22Rv1 (cell line): ENCODE measurements around the gene ITGB1BP1.
A peak's percentile ranks its signal among the peaks of the same experiment; 100 is the strongest.

Source experiments
- H3K27ac ChIP-seq: fragments of 450-650 bp; 2 replicates; pipeline ENCODE4 v1.5.1; 2017
- ZFX ChIP-seq: fragments of 450-650 bp; IDR thresholded peaks from 2 replicates; pipeline ENCODE4 v1.6.1; 2017; ENCODE audit warnings: antibody characterized with exemption, borderline replicate concordance
- TF ChIP-seq, protein P1 (sequence below): fragments of 450-650 bp; IDR thresholded peaks from 2 replicates; pipeline ENCODE4 v1.5.1; 2017; ENCODE audit warnings: mild to moderate bottlenecking

ITGB1BP1 gene

DNA sequence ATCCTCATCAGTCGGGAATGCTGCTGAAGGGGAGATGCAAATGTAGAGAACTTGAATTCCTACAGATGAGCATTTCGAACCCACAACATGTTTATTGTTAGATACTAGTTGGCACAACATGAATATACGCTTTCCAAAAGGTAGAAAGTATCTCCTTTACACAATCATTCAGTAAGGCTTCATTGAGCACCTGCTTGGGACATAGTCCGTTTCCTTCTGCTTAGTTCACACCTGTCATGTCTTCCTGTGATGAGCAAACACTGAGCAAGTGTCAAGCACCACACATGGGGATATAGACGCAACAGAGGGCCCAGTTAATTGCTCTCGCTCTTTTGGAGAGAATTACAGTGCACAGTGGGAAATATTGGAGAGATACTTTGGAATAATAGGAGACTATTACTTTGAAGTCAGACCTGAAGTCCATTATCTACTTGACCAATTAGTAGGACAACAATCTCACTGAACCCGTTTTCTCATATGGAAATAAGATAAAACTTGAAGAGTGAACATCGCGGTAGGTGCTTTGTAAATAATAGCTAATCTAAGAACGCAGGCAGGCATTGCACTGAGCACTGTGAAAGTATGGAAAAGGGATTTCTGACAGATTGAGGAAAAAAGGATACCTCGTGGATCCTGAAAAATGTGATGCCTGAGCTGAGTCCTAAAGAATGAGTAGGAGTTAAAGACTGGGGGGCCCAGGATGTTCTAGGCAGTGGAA lies 1.3 kb upstream of the ITGB1BP1 start:
- no peak for TF ChIP-seq ZFX
- TF ChIP-seq, protein P1, sequence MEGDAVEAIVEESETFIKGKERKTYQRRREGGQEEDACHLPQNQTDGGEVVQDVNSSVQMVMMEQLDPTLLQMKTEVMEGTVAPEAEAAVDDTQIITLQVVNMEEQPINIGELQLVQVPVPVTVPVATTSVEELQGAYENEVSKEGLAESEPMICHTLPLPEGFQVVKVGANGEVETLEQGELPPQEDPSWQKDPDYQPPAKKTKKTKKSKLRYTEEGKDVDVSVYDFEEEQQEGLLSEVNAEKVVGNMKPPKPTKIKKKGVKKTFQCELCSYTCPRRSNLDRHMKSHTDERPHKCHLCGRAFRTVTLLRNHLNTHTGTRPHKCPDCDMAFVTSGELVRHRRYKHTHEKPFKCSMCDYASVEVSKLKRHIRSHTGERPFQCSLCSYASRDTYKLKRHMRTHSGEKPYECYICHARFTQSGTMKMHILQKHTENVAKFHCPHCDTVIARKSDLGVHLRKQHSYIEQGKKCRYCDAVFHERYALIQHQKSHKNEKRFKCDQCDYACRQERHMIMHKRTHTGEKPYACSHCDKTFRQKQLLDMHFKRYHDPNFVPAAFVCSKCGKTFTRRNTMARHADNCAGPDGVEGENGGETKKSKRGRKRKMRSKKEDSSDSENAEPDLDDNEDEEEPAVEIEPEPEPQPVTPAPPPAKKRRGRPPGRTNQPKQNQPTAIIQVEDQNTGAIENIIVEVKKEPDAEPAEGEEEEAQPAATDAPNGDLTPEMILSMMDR: no peak
- no peak overlapping the region for H3K27ac ChIP-seq

DNA sequence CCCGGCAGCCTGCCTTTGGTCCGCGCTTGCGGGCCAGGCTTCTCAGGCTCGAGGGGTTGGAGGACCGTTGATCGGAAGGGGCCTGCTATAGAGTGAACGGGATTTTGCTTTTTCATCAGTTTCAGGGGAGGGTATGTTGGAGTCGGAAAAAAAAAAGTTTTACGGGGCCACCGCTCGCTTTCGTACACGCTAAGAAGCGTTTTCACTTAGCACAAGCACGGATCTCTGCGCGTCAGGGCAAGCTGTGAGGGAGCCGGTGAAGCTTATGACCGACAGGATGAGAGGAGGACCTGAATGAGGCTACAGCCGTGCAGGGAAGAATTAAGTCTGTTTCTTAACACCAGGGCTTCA lies 569 bp upstream of the ITGB1BP1 start:
- TF ChIP-seq, protein P1: no peak
- TF ChIP-seq ZFX: no peak
- H3K27ac ChIP-seq: peak overlapping the region; percentile 75

DNA sequence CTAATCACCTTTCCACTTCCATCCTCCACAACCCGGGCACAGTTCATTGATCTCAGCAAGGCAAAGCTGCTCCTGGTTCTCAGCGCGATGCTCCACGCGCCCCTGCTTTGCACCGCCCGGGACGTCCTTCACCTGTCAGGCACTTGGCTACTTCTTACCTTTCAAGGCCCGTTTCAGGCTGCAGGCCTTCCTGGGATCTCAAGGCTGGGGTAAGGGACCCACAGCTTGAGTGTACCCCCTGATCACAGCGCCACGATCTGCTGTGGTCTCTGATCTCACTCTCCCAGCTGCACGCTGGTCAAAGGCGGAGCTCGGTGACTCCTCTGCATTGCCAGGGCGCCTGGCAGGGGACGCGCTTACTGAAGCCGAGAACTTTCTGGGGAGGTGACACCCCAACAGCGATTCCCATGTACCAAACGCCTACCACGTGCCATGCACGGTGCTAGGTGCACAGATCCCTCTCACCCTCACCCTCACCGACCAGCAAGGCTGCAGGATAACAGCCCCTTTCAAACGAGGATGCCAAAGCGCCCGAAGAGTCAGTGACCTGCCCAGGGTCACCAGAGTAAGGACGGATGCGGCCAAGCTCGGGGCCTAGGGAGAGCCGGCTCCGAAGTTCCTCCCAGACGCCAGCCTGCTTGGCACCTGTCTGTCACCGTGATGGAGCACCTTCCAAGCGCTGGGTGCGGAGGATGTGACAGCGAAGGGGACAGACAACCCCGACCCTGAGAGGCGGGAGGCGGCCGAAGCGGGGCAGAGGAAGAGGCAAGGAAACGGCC lies 818 bp downstream of the ITGB1BP1 start:
- peak overlapping the region; percentile 75 for H3K27ac ChIP-seq
- TF ChIP-seq, protein P1: no peak
- TF ChIP-seq ZFX: no peak

DNA sequence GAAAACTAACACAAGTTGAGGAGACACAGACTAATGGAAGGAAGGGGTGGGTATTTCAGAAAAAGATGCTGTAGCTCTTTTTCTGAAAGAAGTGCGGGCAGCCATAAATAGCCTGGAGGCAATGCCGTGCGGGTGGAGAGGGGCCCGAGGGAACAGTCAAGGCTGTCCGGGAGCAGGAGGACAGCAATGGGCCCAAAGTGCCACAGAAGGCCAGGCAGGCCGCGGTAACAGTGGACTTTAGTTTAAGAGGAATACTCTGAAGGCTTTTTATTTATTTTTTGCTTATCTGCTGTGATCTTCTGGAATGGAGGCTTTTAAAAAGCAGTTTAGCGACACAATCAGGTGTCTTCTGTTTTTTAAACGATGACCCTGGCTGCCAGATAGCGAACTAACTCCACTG lies 2.8 kb downstream of the ITGB1BP1 start:
- no peak overlapping the region for H3K27ac ChIP-seq
- TF ChIP-seq, protein P1: no peak
- TF ChIP-seq ZFX: no peak

DNA sequence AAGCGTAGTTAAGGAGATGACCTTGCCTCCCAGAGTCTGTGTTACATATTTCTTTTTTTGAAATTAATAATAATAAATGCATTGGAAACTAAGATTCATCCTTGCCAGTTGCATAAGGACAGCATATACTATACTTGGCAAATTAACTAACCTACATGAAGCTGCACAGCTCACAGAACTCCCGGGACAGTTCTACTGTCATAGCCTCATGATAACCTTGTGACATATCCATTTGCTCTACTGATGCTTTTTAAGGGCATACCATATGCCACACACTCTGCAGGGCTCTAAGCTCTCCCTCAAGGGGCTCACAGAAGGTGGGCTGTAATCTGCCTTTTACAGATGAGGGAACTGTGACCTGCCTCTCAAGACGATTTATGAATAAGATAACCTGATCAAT lies 3.8 kb downstream of the ITGB1BP1 start:
- TF ChIP-seq, protein P1: no peak
- TF ChIP-seq ZFX: no peak
- no peak overlapping the region for H3K27ac ChIP-seq

DNA sequence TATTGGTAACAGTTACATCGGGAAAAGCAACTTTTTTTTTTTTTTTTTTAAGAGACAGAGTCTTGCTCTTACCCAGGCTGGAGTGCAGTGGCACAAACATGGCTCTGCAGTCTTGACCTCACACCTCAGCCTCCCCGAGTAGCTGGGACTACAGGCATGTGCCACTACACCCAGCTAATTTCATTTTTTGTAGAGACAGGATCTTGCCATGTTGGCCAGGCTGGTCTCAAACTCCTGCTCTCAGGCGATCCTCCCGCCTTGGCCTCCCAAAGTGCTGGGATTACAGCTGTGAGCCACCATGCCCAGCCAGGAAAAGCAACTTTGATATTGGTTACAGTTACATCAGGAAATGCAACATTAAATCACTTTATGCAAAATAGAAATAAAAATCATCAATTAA lies 4.6 kb downstream of the ITGB1BP1 start:
- no peak for TF ChIP-seq ZFX
- TF ChIP-seq, protein P1: no peak
- no peak overlapping the region for H3K27ac ChIP-seq

DNA sequence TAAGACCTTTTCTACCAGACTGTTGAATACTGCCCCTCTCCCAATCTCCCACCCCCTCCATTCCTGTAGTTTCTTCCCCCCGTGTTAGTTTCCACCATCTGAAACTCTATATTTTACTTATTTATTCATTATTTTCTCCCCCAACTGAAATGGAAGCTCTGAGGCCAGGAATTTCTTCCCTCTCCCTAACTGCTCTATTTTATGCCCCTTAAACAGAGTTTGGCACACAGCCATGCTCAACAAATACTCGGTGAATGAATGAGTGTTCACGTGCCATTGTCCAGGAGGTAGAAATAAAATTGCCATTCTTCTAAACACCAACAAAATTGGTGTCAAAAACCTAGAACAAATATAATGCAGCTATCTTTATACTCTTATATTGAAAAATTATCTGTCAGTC lies 5.6 kb downstream of the ITGB1BP1 start:
- H3K27ac ChIP-seq: no peak overlapping the region
- TF ChIP-seq, protein P1: no peak
- no peak for TF ChIP-seq ZFX
